HepG2 (cell line): ENCODE measurements around the gene UBE2M. TPM values are rescaled to one million over a fixed set of nuclear protein-coding genes. Genes with fewer than 3 reads are reported as not detected.

ENCODE experiments used
- ATF7 ChIP-seq, 2 experiments: fragments of 450-650 bp in 1 of 2; sonication (generic) in 1 of 2; formaldehyde crosslinking in 1 of 2; IDR thresholded peaks; 2 replicates each; pipeline versions ENCODE4 v1.4.0 to v1.6.1; 2016 to 2020; ENCODE audit warnings: antibody characterized with exemption in 1 of 2, mild to moderate bottlenecking in 1 of 2, missing genetic modification reagents in 1 of 2
- BORCS8-MEF2B ChIP-seq: sonication (generic); formaldehyde crosslinking; IDR thresholded peaks from 2 replicates; pipeline ENCODE4 v1.8.0; 2022; ENCODE audit warnings: mild to moderate bottlenecking, missing genetic modification reagents
- CHD2 ChIP-seq: IDR thresholded peaks from 2 replicates; pipeline ENCODE4 v1.6.1; 2011; ENCODE audit warnings: low read depth, low read length, improper control_type of control experiment
- HMGA1 ChIP-seq: sonication (generic); formaldehyde crosslinking; conservative IDR thresholded peaks from 2 replicates; pipeline ENCODE4 v1.4.0; 2020; ENCODE audit warnings: missing genetic modification reagents
- NR1H2 ChIP-seq: sonication (generic); formaldehyde crosslinking; IDR thresholded peaks from 2 replicates; pipeline ENCODE4 v1.8.1; 2022; ENCODE audit warnings: low read depth, missing genetic modification reagents, borderline replicate concordance
- RBM39 ChIP-seq: fragments of 200-400 bp; formaldehyde crosslinking; IDR thresholded peaks from one replicate; pipeline ENCODE4 v1.6.1; 2018; ENCODE audit warnings: antibody characterized with exemption, mild to moderate bottlenecking, low read depth, low read length; ENCODE audit not compliant: poor library complexity, severe bottlenecking
- REL ChIP-seq: sonication (generic); formaldehyde crosslinking; conservative IDR thresholded peaks from 2 replicates; pipeline ENCODE4 v1.8.0; 2022; ENCODE audit warnings: mild to moderate bottlenecking, missing genetic modification reagents, moderate library complexity
- SMYD3 ChIP-seq: sonication (generic); formaldehyde crosslinking; IDR thresholded peaks from 2 replicates; pipeline ENCODE4 v1.8.1; 2023; ENCODE audit warnings: mild to moderate bottlenecking, missing genetic modification reagents
- XRCC5 ChIP-seq: fragments of 200-400 bp; formaldehyde crosslinking; optimal IDR thresholded peaks from 2 replicates; pipeline ENCODE3; 2017; ENCODE audit warnings: mild to moderate bottlenecking, low read length
- ZBTB38 ChIP-seq: sonication (generic); formaldehyde crosslinking; IDR thresholded peaks from 2 replicates; pipeline ENCODE4 v1.5.1; 2020; ENCODE audit warnings: mild to moderate bottlenecking, missing genetic modification reagents
- ZNF101 ChIP-seq: sonication (generic); formaldehyde crosslinking; IDR thresholded peaks from 2 replicates; pipeline ENCODE4 v1.4.0; 2020; ENCODE audit warnings: mild to moderate bottlenecking, low read depth, missing genetic modification reagents, borderline replicate concordance
- ZNF33B ChIP-seq: sonication (generic); formaldehyde crosslinking; IDR thresholded peaks from 2 replicates; pipeline ENCODE4 v1.5.1; 2020; ENCODE audit warnings: mild to moderate bottlenecking, missing genetic modification reagents
- ZNF383 ChIP-seq: sonication (generic); formaldehyde crosslinking; IDR thresholded peaks from 2 replicates; pipeline ENCODE4 v1.4.0; 2020; ENCODE audit warnings: missing genetic modification reagents, mild to moderate bottlenecking, borderline replicate concordance
- ZNF761 ChIP-seq: sonication (generic); formaldehyde crosslinking; conservative IDR thresholded peaks from 2 replicates; pipeline ENCODE4 v1.4.0; 2020; ENCODE audit warnings: mild to moderate bottlenecking, missing genetic modification reagents
- ZNF776 ChIP-seq: sonication (generic); formaldehyde crosslinking; IDR thresholded peaks from 2 replicates; pipeline ENCODE4 v1.4.0; 2020; ENCODE audit warnings: mild to moderate bottlenecking, missing genetic modification reagents
- ZNF792 ChIP-seq: IDR thresholded peaks from 2 replicates; pipeline ENCODE4 v1.6.1; 2016
- polyA plus RNA-seq, 8 experiments: library from polyadenylated mRNA; depleted of rRNA in 3 of 8; stranded (reverse) in 7 of 8; unstranded in 1 of 8; fragments of >200 nt; fragmentation: Illumina TruSeq in 4 of 8; extraction: Trizol in 4 of 8; gene quantifications; 2 replicates each; pipeline versions ENCODE4 v1.2.1 to v1.2.3, GENCODE V29; 2011 to 2016; ENCODE audit warnings: low read depth in 4 of 8, missing spikeins in 1 of 8, mixed read lengths in 1 of 8; ENCODE audit not compliant: insufficient read depth in 1 of 8
- total RNA-seq, 5 experiments: library from RNA; depleted of rRNA; stranded (reverse); fragments of >200 nt; fragmentation: Illumina TruSeq; extraction: Trizol; gene quantifications; 2 replicates each; pipeline ENCODE4 v1.2.3, GENCODE V29; 2016; ENCODE audit warnings: low read depth in 1 of 5
- TF ChIP-seq, protein P1 (sequence below), 2 experiments: sonication (generic) in 1 of 2; formaldehyde crosslinking in 1 of 2; IDR thresholded peaks; 2 replicates each; pipeline versions ENCODE4 v1.5.1 to v1.6.1; 2011 to 2020; ENCODE audit warnings: borderline replicate concordance in 1 of 2, low read depth in 1 of 2, low read length in 1 of 2, mild to moderate bottlenecking in 1 of 2, missing genetic modification reagents in 1 of 2, moderate library complexity in 1 of 2
- TF ChIP-seq, protein P2 (sequence below): sonication (generic); formaldehyde crosslinking; IDR thresholded peaks from 2 replicates; pipeline ENCODE4 v1.5.1; 2020; ENCODE audit warnings: missing genetic modification reagents, mild to moderate bottlenecking, borderline replicate concordance
- TF ChIP-seq, protein P3 (sequence below): sonication (generic); formaldehyde crosslinking; IDR thresholded peaks from 2 replicates; pipeline ENCODE4 v1.8.0; 2023; ENCODE audit warnings: mild to moderate bottlenecking, missing genetic modification reagents
- TF ChIP-seq, protein P4 (sequence below): sonication (generic); formaldehyde crosslinking; IDR thresholded peaks from 2 replicates; pipeline ENCODE4 v1.8.1; 2023; ENCODE audit warnings: mild to moderate bottlenecking, inconsistent platforms, moderate library complexity, missing genetic modification reagents, borderline replicate concordance

UBE2M gene
- total and polyA plus RNA-seq, 2 of the 13 experiments (the other 11 are each of a cell fraction or from before 2014, with no cell fraction given), result 36.2 to 50.3 TPM

DNA sequence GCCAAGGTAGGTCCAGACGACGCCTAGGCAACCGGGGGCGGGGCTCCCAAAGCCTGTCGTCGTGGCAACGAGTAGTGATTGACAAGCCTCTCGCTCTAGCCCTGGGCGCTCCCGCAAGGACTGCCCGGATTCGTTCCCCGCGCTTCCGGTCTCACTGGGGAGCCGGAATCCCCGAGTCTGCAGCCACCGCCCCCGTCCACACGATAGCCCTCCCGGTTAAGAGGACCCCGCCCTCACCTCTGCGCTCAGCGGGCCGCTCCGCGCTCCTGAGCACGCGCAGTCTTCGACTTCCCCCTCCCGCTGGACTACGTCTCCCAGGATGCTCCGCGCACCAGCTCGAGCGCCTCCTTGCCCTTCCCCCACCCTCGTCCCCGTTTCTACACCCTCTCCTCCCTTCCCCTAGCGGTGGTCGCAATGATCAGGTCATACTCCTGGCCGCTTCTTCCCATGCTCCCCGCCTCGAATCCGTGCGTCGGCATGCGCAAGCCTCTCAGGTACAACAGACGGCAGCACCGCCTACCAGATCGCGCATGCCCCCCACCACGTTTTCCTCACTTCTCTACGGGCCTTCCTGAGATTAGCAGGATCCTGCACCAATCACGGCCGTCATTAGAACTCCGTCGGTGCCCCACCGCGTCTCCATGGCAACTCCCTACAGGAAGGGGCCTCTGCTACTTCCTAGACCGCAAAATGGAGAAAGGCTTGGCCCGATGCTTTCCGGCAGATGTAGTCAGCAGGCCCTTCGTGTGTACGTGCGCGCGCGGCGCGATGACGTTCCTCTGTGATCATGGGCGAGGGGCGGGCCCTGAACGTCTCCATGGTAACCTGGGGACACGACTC is 14.6 kb upstream of the UBE2M start, which contains the start of gene MZF1 (continued):
- peak; percentile 64 for TF ChIP-seq BORCS8-MEF2B (CRISPR knock-in tag)
- peak; percentile 89; the same call in 1 of the 2 replicates for TF ChIP-seq ZNF776 (CRISPR knock-in tag)
- TF ChIP-seq ATF7 (IDR thresholded peaks at IDR 0.05), result no peak
- peak; percentile 70 for TF ChIP-seq ATF7 (CRISPR knock-in tag; IDR thresholded peaks at IDR 0.05)
- no peak for TF ChIP-seq NR1H2 (CRISPR knock-in tag)
- no peak; the same call in 1 of the 2 replicates for TF ChIP-seq ZNF383 (CRISPR knock-in tag)
- TF ChIP-seq, protein P1, sequence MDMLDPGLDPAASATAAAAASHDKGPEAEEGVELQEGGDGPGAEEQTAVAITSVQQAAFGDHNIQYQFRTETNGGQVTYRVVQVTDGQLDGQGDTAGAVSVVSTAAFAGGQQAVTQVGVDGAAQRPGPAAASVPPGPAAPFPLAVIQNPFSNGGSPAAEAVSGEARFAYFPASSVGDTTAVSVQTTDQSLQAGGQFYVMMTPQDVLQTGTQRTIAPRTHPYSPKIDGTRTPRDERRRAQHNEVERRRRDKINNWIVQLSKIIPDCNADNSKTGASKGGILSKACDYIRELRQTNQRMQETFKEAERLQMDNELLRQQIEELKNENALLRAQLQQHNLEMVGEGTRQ (IDR thresholded peaks at IDR 0.05; ENCODE audit: low read depth, low read length), result no peak
- TF ChIP-seq, protein P1 (CRISPR knock-in tag; IDR thresholded peaks at IDR 0.05; ENCODE audit: borderline replicate concordance), result peak; percentile 11; the same call in 1 of the 2 replicates
- TF ChIP-seq, protein P2, sequence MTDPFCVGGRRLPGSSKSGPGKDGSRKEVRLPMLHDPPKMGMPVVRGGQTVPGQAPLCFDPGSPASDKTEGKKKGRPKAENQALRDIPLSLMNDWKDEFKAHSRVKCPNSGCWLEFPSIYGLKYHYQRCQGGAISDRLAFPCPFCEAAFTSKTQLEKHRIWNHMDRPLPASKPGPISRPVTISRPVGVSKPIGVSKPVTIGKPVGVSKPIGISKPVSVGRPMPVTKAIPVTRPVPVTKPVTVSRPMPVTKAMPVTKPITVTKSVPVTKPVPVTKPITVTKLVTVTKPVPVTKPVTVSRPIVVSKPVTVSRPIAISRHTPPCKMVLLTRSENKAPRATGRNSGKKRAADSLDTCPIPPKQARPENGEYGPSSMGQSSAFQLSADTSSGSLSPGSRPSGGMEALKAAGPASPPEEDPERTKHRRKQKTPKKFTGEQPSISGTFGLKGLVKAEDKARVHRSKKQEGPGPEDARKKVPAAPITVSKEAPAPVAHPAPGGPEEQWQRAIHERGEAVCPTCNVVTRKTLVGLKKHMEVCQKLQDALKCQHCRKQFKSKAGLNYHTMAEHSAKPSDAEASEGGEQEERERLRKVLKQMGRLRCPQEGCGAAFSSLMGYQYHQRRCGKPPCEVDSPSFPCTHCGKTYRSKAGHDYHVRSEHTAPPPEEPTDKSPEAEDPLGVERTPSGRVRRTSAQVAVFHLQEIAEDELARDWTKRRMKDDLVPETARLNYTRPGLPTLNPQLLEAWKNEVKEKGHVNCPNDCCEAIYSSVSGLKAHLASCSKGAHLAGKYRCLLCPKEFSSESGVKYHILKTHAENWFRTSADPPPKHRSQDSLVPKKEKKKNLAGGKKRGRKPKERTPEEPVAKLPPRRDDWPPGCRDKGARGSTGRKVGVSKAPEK (CRISPR knock-in tag), result peak; percentile 68; the same call in 1 of the 2 replicates
- peak; percentile 10; the same call in 1 of the 2 replicates for TF ChIP-seq ZBTB38 (CRISPR knock-in tag)
- TF ChIP-seq ZNF101 (CRISPR knock-in tag), result no peak
- peak; percentile 36; the same call in 1 of the 2 replicates for TF ChIP-seq ZNF761 (CRISPR knock-in tag)
- TF ChIP-seq HMGA1 (CRISPR knock-in tag), result no peak
- peak; percentile 51; the same call in 1 of the 2 replicates for TF ChIP-seq ZNF792 (CRISPR knock-in tag)
- TF ChIP-seq ZNF33B (CRISPR knock-in tag), result peak; percentile 65; the same call in 1 of the 2 replicates
- peak; percentile 66 for TF ChIP-seq RBM39
- peak; percentile 70 for TF ChIP-seq CHD2
- peak; percentile 60 for TF ChIP-seq XRCC5
- TF ChIP-seq, protein P3, sequence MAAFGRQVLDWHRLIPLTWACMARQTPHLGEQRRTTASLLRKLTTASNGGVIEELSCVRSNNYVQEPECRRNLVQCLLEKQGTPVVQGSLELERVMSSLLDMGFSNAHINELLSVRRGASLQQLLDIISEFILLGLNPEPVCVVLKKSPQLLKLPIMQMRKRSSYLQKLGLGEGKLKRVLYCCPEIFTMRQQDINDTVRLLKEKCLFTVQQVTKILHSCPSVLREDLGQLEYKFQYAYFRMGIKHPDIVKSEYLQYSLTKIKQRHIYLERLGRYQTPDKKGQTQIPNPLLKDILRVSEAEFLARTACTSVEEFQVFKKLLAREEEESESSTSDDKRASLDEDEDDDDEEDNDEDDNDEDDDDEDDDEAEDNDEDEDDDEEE (CRISPR knock-in tag), result peak; percentile 74; the same call in 1 of the 2 replicates
- TF ChIP-seq, protein P4, sequence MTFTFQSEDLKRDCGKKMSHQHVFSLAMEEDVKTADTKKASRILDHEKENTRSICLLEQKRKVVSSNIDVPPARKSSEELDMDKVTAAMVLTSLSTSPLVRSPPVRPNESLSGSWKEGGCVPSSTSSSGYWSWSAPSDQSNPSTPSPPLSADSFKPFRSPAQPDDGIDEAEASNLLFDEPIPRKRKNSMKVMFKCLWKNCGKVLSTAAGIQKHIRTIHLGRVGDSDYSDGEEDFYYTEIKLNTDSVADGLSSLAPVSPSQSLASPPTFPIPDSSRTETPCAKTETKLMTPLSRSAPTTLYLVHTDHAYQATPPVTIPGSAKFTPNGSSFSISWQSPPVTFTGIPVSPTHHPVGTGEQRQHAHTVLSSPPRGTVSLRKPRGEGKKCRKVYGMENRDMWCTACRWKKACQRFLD, result 0 out of 2 replicates have a peak, but pooled peaks have one; percentile 27
- TF ChIP-seq SMYD3 (CRISPR knock-in tag), result no peak
- 0 out of 2 replicates have a peak, but pooled peaks have one; percentile 64 for TF ChIP-seq REL (CRISPR knock-in tag)
